Effector memory CD8-positive, alpha-beta T cell (primary cell): Measurements from ENCODE around the gene SLC44A1.
A peak's percentile ranks its signal among the peaks of the same experiment; 100 is the strongest.

ENCODE experiments used
- ATAC-seq: fragments of 150-1000 bp; cut with Tn5 transposase; replicated peaks from 2 replicates; pipeline ENCODE4 v1.10.0; 2021; ENCODE audit warnings: mild to moderate bottlenecking, moderate library complexity
- DNase-seq, 3 experiments: peaks; one replicate each; pipeline ENCODE4 v3.0.0; 2021
- H3K27ac Mint-ChIP-seq, 2 donors: one replicate each; pipeline ENCODE4 v1.8.0; 2022; ENCODE audit warnings: mild to moderate bottlenecking in 2 of 2, mixed read lengths in 2 of 2, moderate library complexity in 2 of 2
- H3K27me3 Mint-ChIP-seq, 2 donors: one replicate each; pipeline ENCODE4 v1.8.0; 2022; ENCODE audit warnings: mixed read lengths in 2 of 2
- H3K36me3 Mint-ChIP-seq: one replicate; pipeline ENCODE4 v1.8.0; 2022; ENCODE audit warnings: mild to moderate bottlenecking, moderate library complexity, mixed read lengths; ENCODE audit not compliant: insufficient read depth
- H3K4me1 Mint-ChIP-seq, 2 donors: one replicate each; pipeline ENCODE4 v1.8.0; 2022; ENCODE audit warnings: low read depth in 2 of 2, mixed read lengths in 2 of 2
- H3K4me3 Mint-ChIP-seq, 2 donors: one replicate each; pipeline ENCODE4 v1.8.0; 2022; ENCODE audit warnings: mild to moderate bottlenecking in 2 of 2, mixed read lengths in 2 of 2, moderate library complexity in 2 of 2
- H3K9me3 Mint-ChIP-seq, 2 donors: one replicate each; pipeline ENCODE4 v1.8.0; 2022; ENCODE audit warnings: mixed read lengths in 2 of 2

Gene SLC44A1

GRCh38 chr9:105415662-105415980, 171.2 kb downstream of the SLC44A1 start:
- no peak overlapping the region for H3K27ac Mint-ChIP-seq
- H3K4me3 Mint-ChIP-seq, result no peak overlapping the region
- no peaks in the 10 kb centered on the region for H3K9me3 Mint-ChIP-seq
- peaks cover 34 to 49% of the 10 kb centered on the region in 2 donors for H3K27me3 Mint-ChIP-seq
- H3K36me3 Mint-ChIP-seq, result no peaks in the 10 kb centered on the region
- DNase-seq (no peak), ATAC-seq (no peak)
- H3K4me1 Mint-ChIP-seq, result peaks cover 2 to 5% of the 10 kb centered on the region in 2 donors

GRCh38 chr9:105416840-105417239, 172.4 kb downstream of the SLC44A1 start:
- H3K4me1 Mint-ChIP-seq, result peaks cover 2 to 5% of the 10 kb centered on the region in 2 donors
- H3K9me3 Mint-ChIP-seq, result no peaks in the 10 kb centered on the region
- H3K27me3 Mint-ChIP-seq, result peaks cover 23 to 36% of the 10 kb centered on the region in 2 donors
- no peak overlapping the region for H3K27ac Mint-ChIP-seq
- ATAC-seq (no peak), DNase-seq (no peak)
- H3K36me3 Mint-ChIP-seq, result no peaks in the 10 kb centered on the region
- no peak overlapping the region for H3K4me3 Mint-ChIP-seq

- Mint-ChIP-seq H3K36me3 (no peaks in the 10 kb centered on the region), H3K27me3 (peaks cover 11 to 25% of the 10 kb centered on the region in 2 donors), H3K4me1 (peaks cover 2 to 5% of the 10 kb centered on the region in 2 donors), H3K27ac (no peak overlapping the region), H3K4me3 (no peak overlapping the region), H3K9me3 (no peaks in the 10 kb centered on the region)
- ATAC-seq (no peak), DNase-seq (no peak)
These were observed 174.4 kb downstream of the SLC44A1 start for GRCh38 chr9:105418588-105419500.

GRCh38 chr9:105419816-105420597, 175.6 kb downstream of the SLC44A1 start:
- Mint-ChIP-seq H3K9me3 (no peaks in the 10 kb centered on the region), H3K4me3 (no peak overlapping the region), H3K4me1 (peaks cover 2 to 3% of the 10 kb centered on the region in 2 donors), H3K27ac (no peak overlapping the region), H3K36me3 (no peaks in the 10 kb centered on the region), H3K27me3 (peaks cover 7 to 16% of the 10 kb centered on the region in 2 donors)
- DNase-seq (no peak), ATAC-seq (no peak)

GRCh38 chr9:105421154-105421553, 176.7 kb downstream of the SLC44A1 start:
- ATAC-seq (no peak), DNase-seq (no peak)
- Mint-ChIP-seq H3K4me1 (no peaks in the 10 kb centered on the region), H3K27me3 (peaks cover 7 to 19% of the 10 kb centered on the region in 2 donors), H3K36me3 (no peaks in the 10 kb centered on the region), H3K4me3 (no peak overlapping the region), H3K9me3 (no peaks in the 10 kb centered on the region), H3K27ac (no peak overlapping the region)

GRCh38 chr9:105421864-105422263, 177.4 kb downstream of the SLC44A1 start:
- DNase-seq, result no peak
- no peak overlapping the region for H3K4me3 Mint-ChIP-seq
- no peaks in the 10 kb centered on the region for H3K36me3 Mint-ChIP-seq
- no peak for ATAC-seq
- peaks cover 7 to 19% of the 10 kb centered on the region in 2 donors for H3K27me3 Mint-ChIP-seq
- H3K27ac Mint-ChIP-seq, result no peak overlapping the region
- H3K4me1 Mint-ChIP-seq, result no peaks in the 10 kb centered on the region
- H3K9me3 Mint-ChIP-seq, result no peaks in the 10 kb centered on the region

- Mint-ChIP-seq H3K9me3 (no peaks in the 10 kb centered on the region), H3K27me3 (peaks cover 11 to 25% of the 10 kb centered on the region in 2 donors), H3K4me3 (no peak overlapping the region), H3K36me3 (no peaks in the 10 kb centered on the region), H3K4me1 (no peaks in the 10 kb centered on the region), H3K27ac (no peak overlapping the region)
- ATAC-seq, result peak; percentile 32
- no peak for DNase-seq
These were observed 181.5 kb downstream of the SLC44A1 start for GRCh38 chr9:105425816-105426433.

GRCh38 chr9:105426657-105427056, 182.2 kb downstream of the SLC44A1 start:
- H3K4me3 Mint-ChIP-seq, result no peak overlapping the region
- no peaks in the 10 kb centered on the region for H3K4me1 Mint-ChIP-seq
- ATAC-seq (no peak), DNase-seq (no peak)
- H3K36me3 Mint-ChIP-seq, result no peaks in the 10 kb centered on the region
- H3K27ac Mint-ChIP-seq, result no peak overlapping the region
- no peaks in the 10 kb centered on the region for H3K9me3 Mint-ChIP-seq
- H3K27me3 Mint-ChIP-seq, result peaks cover 14 to 25% of the 10 kb centered on the region in 2 donors

GRCh38 chr9:105431424-105432246, 187.2 kb downstream of the SLC44A1 start:
- H3K36me3 Mint-ChIP-seq, result no peaks in the 10 kb centered on the region
- H3K9me3 Mint-ChIP-seq, result no peaks in the 10 kb centered on the region
- H3K27ac Mint-ChIP-seq, result no peak overlapping the region
- H3K4me3 Mint-ChIP-seq, result no peak overlapping the region
- ATAC-seq (no peak), DNase-seq (no peak)
- H3K27me3 Mint-ChIP-seq, result peaks cover 17 to 19% of the 10 kb centered on the region in 2 donors
- H3K4me1 Mint-ChIP-seq, result no peaks in the 10 kb centered on the region

GRCh38 chr9:105432247-105432842, 187.9 kb downstream of the SLC44A1 start:
- no peak overlapping the region for H3K27ac Mint-ChIP-seq
- peaks cover 17 to 19% of the 10 kb centered on the region in 2 donors for H3K27me3 Mint-ChIP-seq
- DNase-seq (no peak), ATAC-seq (no peak)
- no peaks in the 10 kb centered on the region for H3K9me3 Mint-ChIP-seq
- no peak overlapping the region for H3K4me3 Mint-ChIP-seq
- H3K4me1 Mint-ChIP-seq, result no peaks in the 10 kb centered on the region
- H3K36me3 Mint-ChIP-seq, result no peaks in the 10 kb centered on the region

GRCh38 chr9:105435453-105435852, 191.0 kb downstream of the SLC44A1 start:
- DNase-seq, result no peak
- no peak for ATAC-seq
- Mint-ChIP-seq H3K27me3 (peaks cover 13 to 17% of the 10 kb centered on the region in 2 donors), H3K27ac (no peak overlapping the region), H3K9me3 (no peaks in the 10 kb centered on the region), H3K36me3 (no peaks in the 10 kb centered on the region), H3K4me3 (no peak overlapping the region), H3K4me1 (no peaks in the 10 kb centered on the region)

GRCh38 chr9:105436783-105437182, 192.3 kb downstream of the SLC44A1 start:
- Mint-ChIP-seq H3K4me1 (no peaks in the 10 kb centered on the region), H3K27me3 (peaks cover 11 to 13% of the 10 kb centered on the region in 2 donors), H3K36me3 (no peaks in the 10 kb centered on the region), H3K27ac (no peak overlapping the region), H3K4me3 (no peak overlapping the region), H3K9me3 (no peaks in the 10 kb centered on the region)
- DNase-seq, result no peak
- ATAC-seq, result no peak
